Measurements from ENCODE around the gene RBPJL. TPM values are rescaled to one million over a fixed set of nuclear protein-coding genes. Genes with fewer than 3 reads are reported as not detected.
"Not testable (repeated sequence)": the region's sequence is repeated elsewhere in the genome, so short reads cannot be mapped to it uniquely, and the experiment has no call there.

RBPJL gene
- total RNA-seq, 1 donor from 2014 or later = not detected

- ATAC-seq (ENCODE audit: poor library complexity) = peak; percentile 88
- peak; percentile 79 for DNase-seq
- intact Hi-C loops (cut with DNase I) = no loop called here
Observed at GRCh38 chr20:45347936-45348778, 41.5 kb downstream of the RBPJL start, which contains the start of gene SDC4. Gene SDC4 (minus strand): TSS chr20:45348424. CDS start chr20:45348384, 40 bp downstream.

- DNase-seq (no peak), ATAC-seq (ENCODE audit: poor library complexity) (no peak)
- intact Hi-C loops (cut with DNase I) = no loop called here
Observed at GRCh38 chr20:45350217-45350616, 43.6 kb downstream of the RBPJL start.

- DNase-seq; intact Hi-C loops (cut with DNase I); ATAC-seq (ENCODE audit: poor library complexity): not testable (repeated sequence)
Observed at GRCh38 chr20:45350795-45351194, 44.2 kb downstream of the RBPJL start.

GRCh38 chr20:45352729-45353128, 46.1 kb downstream of the RBPJL start:
- ATAC-seq (ENCODE audit: poor library complexity) (no peak), DNase-seq (no peak)
- intact Hi-C loops (cut with DNase I) = no loop called here

- DNase-seq (no peak), ATAC-seq (ENCODE audit: poor library complexity) (no peak)
- intact Hi-C loops (cut with DNase I) = no loop called here
Observed at GRCh38 chr20:45353746-45354145, 47.1 kb downstream of the RBPJL start.

- intact Hi-C loops (cut with DNase I) = no loop called here
- no peak for ATAC-seq (ENCODE audit: poor library complexity)
- DNase-seq = no peak
Observed at GRCh38 chr20:45354423-45355208, 48.0 kb downstream of the RBPJL start.

- DNase-seq (no peak), ATAC-seq (ENCODE audit: poor library complexity) (no peak)
- intact Hi-C loops (cut with DNase I) = no loop called here
Observed at GRCh38 chr20:45355209-45356084, 48.8 kb downstream of the RBPJL start.

- intact Hi-C loops (cut with DNase I) = loop anchor here (2.0 kb wide), 1 partner anchor 18 kb away; no protein-coding TSS in a partner anchor
Observed at GRCh38 chr20:45358282-45359068, 51.8 kb downstream of the RBPJL start.

GRCh38 chr20:45359069-45359405, 52.4 kb downstream of the RBPJL start:
- peak; percentile 62 for DNase-seq
- ATAC-seq (ENCODE audit: poor library complexity) = peak; percentile 51
- intact Hi-C loops (cut with DNase I) = loop anchor here (2.0 kb wide), 1 partner anchor 18 kb away; no protein-coding TSS in a partner anchor

More at GRCh38 chr20:45358282-45359068, 51.8 kb downstream of the RBPJL start:
- ATAC-seq (ENCODE audit: poor library complexity) = peak; percentile 70
- peak; percentile 80 for DNase-seq

GRCh38 chr20:45359406-45360148, 52.9 kb downstream of the RBPJL start:
- intact Hi-C loops (cut with DNase I) = loop anchor here (2.0 kb wide), 1 partner anchor 19 kb away; no protein-coding TSS in a partner anchor

GRCh38 chr20:45361793-45362192, 55.2 kb downstream of the RBPJL start:
- ATAC-seq (ENCODE audit: poor library complexity) = no peak
- DNase-seq = no peak
- intact Hi-C loops (cut with DNase I) = no loop called here

More at GRCh38 chr20:45359406-45360148, 52.9 kb downstream of the RBPJL start:
- ATAC-seq (ENCODE audit: poor library complexity) = no peak
- DNase-seq = no peak

GRCh38 chr20:45362804-45363610, 56.4 kb downstream of the RBPJL start, which contains the start of gene SYS1:
Gene SYS1 (plus strand): TSS chr20:45363156. CDS start chr20:45363532, 376 bp downstream.
- intact Hi-C loops (cut with DNase I) = no loop called here
- DNase-seq (peak; percentile 99), ATAC-seq (ENCODE audit: poor library complexity) (peak; percentile 91)

GRCh38 chr20:45363611-45364492, 57.2 kb downstream of the RBPJL start:
- DNase-seq (no peak), ATAC-seq (ENCODE audit: poor library complexity) (no peak)
- intact Hi-C loops (cut with DNase I) = no loop called here

GRCh38 chr20:45365444-45365970, 58.9 kb downstream of the RBPJL start:
- intact Hi-C loops (cut with DNase I) = no loop called here
- no peak for ATAC-seq (ENCODE audit: poor library complexity)
- DNase-seq = no peak

- DNase-seq (no peak), ATAC-seq (ENCODE audit: poor library complexity) (no peak)
- intact Hi-C loops (cut with DNase I) = no loop called here
Observed at GRCh38 chr20:45366192-45366591, 59.6 kb downstream of the RBPJL start.

Measured in Right ventricle myocardium superior (tissue), 1 donor.